CD4-positive, alpha-beta T cell treated with Interleukin-17A for 1 hour (primary cell): ENCODE results near the gene NRG2.

ENCODE experiments used
- DNase-seq: peaks from one replicate; pipeline ENCODE4 v3.0.0-alpha.2; 2020

The NRG2 gene

DNA sequence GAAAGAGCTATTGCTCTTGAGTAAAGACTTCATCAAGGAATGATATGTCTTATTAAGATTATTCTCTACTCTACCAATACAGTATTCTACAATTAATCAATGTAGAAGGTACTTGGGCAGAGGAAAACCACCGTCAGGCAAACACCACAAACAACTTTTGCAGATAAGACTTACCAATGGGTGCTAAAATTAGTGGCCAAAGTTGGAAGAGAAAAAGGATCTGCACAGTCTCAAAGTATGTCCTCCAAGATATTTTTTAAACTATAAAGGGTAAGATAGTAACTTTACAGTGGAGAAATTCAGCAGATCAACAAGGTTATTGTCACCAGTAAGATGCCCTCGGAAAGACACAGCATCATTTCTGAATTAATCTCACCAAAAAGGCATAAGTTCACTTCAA is 38.9 kb downstream of the NRG2 start:
- DNase-seq, result no peak

DNA sequence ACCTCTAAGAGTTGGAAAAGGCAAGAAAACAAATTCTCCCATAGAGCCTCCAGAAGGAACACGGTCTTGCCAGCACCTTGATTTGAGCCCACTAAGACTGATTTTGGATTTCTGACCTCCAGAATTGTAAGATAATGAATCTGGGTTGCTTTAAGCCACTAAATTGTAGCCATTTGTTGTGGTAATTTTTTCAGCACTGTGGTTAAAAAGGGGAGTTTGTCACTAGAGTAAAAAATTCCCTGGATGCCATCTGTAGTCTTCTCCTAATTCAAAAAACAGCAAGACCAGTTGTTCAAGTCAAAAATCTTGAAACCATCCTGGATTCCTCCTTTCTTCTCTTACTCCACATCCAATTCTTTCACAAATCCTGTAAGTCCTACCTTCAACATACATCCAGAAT is 39.6 kb downstream of the NRG2 start:
- DNase-seq, result no peak

DNA sequence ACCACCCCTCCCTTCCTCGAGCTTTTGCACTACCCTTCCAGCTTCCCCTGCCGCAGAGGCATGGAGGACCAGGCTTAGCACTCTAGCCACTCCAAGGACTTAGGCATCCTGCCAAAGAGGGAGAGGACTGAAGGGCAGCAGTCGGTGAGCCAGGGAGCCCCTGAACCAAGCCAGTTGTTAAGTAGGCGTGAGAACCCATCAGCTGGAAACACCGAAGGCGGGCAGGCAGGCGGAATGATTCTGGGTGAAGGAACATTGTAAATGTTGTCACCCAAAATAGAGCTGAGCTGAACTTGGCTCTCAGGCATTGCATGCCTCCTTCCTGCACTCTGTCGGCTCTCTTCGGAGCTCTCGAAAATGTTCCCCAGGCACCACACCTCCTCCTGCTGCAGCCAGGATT is 42.8 kb downstream of the NRG2 start:
- no peak for DNase-seq

DNA sequence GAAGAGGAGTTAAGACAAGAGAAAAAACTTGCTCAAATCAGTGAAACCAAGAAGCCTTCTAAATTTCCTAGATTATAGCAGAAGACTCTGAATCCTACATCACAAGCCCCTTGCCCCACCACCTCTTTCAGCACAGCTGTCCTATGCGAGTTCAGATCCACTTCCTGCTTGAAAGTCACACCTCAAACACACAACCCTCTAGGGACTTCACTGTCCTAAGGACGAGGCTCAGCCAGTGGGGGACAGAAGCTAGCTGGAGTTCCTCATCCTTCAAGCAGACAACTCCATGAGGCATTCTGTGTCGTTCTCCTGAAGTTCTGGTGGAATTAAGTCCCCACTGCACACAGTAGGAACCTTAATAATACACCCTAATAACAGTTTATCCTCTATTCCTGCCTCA is 44.3 kb downstream of the NRG2 start:
- no peak for DNase-seq

DNA sequence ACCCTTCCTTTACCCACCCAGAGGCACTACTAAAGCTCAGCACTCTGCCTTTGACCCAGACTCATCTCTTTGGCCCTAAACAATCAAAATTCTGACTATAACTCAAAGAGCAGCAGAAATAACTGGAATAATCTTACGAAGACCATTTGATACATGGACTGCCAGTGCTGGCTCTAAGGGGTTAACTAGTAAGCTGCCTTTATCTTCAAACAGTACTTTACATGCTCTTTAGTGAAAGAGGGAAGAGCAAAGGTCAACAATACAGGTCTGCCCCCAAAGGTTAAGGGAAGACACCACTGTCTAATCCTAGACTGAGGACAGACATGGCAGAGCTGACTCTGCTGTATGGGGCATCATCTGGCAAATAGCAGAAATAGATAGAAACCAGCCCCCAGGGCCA is 45.8 kb downstream of the NRG2 start:
- no peak for DNase-seq

DNA sequence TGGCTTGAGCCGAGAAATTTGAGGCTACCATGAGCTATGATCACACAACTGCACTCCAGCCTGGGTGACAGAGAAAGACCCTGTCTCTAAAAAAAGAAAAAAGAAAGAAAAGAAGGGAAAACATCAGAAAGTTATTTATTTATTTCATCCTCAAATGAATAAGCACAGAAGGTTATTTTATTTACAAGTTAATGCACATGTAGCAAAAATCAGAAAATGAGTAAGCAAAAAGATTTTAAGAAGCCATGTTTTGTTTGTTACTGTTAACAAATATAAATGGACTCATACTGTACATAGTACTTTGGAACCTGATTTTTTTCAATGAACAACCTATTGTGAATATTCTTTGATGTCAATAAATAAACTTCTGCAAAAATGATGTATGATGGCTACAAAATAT is 47.2 kb downstream of the NRG2 start:
- DNase-seq, result no peak

DNA sequence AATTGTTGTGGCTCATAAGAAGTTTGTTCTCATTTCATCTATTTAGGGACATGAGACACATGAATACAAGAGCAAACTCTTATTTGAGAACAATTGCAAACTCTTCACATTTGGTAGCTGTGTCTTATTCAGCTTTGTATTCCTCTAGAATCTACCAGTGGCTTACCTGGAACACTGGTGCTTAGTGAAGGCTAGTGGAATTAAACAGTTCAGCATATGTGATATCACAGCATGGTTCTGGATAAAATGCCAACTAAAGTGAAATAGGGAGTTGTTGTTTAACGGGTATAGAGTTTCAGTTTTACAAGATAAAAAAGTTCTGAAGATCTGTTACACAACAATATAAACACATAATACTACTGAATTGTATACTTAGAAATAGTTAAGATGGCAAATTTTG is 48.9 kb downstream of the NRG2 start:
- DNase-seq, result no peak

DNA sequence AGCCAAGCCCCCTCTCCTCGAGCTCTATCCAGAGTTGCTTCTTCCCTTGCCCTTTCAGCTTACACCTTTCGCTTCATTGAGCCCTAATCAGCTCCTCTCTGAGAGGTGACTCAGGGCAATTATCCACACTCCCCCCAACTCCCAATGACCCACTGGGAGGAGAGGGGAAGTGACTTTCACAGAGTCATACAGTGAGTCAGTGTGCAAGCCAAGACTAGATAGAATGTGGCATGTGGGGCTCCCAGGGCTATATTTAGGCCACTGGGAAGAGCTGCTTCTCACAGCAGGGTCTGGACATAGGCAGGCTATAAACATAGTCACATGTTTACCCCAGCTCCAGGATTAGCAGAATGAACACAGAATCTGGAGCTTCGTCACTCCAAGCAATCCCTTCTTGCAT is 57.4 kb downstream of the NRG2 start:
- DNase-seq, result no peak

DNA sequence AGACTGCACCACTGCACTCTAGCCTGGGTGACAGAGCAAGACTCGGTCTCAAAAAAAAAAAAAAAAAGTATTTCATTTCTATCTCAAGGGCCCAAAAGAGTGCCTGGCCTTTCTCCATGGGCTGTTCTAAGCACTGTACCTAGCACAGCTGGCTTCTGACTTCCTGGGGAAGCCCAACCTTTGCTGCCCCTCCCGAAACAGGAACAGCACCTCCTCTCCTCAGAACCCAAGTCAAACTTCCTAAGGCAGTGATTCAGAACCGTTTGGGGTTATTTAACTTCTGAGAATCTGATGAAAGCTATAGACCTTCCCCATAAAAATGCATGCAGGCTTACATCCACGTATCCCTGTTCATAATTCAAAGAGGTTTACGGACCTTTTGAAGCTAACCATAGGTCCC is 57.8 kb downstream of the NRG2 start:
- no peak for DNase-seq

DNA sequence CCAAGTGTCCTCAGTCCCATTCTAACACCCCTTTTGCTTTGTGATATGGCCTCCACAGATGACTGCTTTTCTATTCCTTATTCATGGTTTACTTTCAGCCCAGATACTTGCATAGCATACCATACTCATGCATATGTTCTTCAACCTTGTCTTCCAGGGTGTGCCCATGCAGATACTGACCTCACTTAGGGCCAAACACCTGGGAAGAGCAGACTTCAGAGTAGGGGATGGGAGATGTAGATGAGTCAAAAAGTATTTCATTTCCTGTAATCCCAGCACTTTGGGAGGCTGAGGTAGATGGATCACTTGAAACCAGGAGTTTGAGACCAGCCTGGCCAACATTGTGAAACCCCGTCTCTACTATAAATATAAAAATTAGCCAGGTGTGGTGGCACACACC is 58.3 kb downstream of the NRG2 start:
- DNase-seq, result no peak

DNA sequence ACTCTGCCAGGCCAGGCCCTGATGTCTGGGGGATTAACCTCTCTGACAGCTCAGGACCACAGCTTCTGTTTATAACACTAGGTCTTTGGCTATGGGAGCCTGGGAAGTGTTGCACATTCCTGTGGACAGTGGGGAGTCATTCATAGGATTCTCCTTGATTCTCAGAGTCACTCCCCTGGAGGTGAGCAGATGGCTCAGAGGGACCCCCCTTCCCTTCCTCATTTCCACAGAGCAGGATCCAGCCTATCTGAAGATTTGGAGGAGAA is 60.2 kb downstream of the NRG2 start:
- no peak for DNase-seq

DNA sequence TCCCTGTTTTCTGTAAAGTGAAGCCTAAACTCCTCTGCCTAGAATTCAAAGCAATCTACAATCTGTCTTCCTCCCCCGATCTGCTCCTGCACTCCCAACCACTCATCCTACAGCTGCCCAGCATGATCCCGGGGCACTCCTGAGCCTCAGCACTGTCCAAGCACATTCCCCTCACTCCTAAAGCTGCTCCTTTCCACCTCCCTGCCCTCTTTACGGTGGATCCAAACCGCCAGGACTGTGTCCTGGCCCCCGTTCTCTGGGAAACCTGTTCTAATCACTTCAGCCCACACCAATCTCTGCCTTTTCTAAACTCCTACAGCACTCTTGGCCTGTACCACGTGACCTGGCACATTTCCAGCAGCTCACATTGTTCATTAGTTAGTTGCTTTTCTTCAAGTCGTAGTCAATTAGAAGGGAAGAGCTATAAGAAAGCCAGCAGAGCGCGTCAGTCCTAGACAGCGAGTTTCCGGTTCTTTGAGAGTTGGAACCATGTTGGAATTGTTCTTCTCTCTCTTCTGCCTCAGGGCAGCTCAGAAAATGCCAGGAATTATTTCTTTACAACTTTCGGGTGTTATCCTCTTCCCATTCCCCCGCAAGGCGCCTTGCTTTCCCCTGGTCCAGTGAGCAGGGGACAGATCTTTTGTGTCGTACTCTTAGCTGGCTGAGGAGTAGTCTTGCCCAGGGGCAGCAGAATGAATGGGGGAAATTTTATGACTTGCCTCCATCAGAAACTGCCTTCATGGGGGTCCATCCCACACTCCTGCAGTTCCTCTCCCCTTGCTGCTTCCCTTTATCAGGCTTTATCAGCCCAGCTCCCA is 60.7 kb downstream of the NRG2 start:
- DNase-seq, result no peak

DNA sequence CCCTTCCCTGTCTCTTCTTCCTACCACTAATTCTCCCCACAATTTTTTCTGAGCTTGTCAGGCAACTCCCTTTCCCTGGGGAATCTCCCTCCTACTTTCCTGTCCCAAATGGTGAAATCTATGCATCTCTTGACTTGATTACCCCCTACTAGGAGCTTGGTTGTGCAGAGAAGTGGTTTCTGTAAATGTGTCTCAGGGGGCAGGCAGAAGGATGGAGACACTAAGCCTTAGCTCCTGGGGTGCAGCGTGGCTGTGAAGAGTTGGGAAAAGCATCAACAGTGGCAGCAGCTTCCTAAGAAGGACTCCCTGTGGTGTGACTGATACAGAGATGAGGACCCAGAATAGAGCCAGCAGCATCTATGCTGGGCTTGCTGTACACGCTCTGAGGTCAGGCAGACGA is 62.3 kb downstream of the NRG2 start:
- DNase-seq, result no peak

DNA sequence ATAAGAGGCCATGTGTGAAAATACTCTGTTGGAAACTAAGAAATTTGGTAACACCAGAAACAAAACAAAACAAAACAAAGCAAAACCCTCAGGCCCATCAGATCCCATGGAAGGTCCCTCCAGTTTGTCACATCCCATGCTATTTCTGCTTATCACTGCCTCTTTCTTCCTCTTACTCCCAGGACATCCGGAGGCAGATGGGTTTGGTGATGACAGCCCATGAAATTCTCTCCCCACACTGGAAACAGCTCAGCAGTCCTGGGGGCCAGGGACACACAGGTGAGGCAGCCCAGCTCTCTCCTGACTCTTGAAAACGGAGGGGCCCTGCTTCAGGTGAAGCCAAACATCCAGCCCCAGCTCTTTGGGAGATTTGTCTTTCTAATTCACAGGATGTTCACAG is 63.2 kb downstream of the NRG2 start:
- no peak for DNase-seq

DNA sequence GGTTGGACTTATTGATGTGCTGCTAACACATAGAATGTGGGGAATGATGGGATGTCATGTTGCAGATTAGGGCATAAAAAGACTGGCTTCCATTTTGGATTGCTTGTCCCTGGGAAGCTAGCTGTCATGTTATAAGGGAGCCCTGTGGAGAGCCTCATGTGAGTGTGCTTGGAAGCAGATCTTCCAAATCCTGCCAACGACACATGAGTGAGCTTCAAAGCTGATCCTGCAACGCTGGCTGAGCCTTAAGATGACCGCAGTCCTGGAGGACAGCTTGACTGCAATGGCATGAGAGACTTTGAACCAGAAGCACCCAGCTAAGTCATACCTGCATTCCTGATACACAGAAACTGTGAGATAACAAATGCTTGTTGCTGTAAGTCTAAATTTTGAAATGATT is 63.6 kb downstream of the NRG2 start:
- no peak for DNase-seq

DNA sequence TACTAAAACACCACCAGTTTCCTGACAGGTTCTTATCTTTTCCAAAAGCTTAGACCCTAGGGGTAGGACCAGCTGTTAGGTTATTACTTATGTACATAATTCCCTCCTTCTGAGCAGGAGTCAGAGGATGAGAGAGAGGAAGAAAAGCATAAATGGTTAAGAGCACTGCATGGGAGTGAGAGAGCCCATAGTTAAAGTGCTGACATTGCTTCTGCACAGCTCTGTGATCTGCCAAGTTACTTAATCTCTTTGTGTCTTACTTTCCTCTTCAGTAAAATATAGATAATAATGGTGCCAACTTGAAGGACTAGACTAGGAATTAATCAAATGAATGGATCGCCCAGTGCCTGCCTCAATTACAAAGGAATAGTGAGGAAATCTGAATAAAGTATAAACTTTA is 66.4 kb downstream of the NRG2 start:
- DNase-seq, result no peak

DNA sequence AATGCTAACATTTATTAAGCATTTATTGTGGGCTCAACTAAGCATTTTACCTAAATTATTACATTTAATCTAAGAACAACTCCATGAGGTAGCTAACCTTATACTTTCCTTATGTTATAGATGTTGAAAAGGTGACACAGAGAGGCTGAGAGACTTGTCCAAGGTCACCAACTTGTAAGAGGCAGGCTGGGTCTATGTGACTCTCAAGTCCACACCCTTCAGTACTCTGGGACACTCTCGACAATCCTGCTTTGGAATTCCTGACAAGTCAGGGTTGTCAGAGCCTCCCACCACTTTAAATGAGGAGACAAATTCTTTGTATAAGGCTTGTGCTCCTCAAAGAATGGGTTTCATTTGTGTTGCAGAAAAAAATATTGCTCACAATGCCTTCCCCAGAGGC is 67.2 kb downstream of the NRG2 start:
- no peak for DNase-seq

DNA sequence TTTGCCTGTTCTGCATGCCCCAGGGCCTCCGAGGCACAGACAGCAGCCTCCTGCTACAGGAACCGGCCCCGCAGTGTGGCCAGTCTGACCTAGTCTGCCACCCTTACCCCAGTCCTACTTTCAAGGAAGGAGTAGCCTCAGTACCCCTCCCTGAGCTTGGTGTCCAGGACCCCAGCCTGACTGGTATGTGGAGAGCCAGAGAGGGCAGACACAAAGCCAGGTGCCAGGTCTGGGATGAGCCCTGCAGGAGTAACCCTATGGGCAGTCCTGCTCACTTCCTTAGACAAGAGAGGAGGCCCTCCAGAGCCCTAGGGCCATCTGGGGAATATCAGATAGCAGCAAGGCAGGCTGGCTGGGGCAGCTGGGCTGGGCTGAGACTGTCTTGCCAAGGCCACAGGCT is 67.8 kb downstream of the NRG2 start:
- no peak for DNase-seq

DNA sequence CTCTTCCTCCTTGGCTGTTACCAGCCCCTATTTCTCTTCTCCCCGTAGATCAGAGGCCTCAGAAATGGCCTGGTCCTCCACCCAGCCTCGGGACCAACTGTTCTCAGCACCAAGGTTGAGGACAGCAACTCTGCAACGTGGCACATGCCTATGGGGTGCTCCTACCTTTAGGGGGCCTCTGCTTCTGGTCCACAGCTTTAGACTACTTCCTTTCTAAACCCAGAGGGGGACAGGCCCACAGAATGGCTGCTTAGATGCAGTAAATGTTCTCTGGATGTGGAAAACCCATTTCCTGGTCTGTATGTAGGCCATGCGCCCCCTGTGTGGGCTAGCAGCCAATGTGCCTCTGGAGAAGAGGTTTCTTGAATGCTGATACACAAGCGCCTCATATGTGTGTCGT is 68.4 kb downstream of the NRG2 start:
- no peak for DNase-seq

DNA sequence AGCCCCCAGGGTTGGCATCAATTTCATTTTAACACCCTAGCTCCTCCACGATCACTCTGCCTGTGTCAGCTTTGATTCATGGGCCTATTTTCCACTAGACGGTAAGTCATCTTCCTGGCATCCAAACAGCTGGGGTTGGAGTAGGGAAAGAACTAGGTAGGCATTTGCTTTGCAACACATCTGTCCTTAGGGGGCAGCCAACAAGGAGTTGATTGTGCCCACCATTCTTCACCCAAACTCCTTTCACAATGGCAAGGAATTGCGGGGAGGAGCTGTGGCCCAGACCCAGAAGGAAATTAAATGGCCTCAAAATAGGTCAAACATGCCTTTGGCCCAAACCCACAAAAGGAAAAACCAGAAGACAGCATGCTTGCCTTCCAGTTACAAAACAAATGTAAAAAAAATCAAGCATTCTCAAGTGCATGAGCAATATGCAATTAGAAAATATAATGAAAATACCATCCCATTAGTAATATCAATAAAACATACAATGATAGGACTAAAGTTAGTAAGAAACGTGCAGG is 71.8 kb downstream of the NRG2 start:
- DNase-seq, result no peak

DNA sequence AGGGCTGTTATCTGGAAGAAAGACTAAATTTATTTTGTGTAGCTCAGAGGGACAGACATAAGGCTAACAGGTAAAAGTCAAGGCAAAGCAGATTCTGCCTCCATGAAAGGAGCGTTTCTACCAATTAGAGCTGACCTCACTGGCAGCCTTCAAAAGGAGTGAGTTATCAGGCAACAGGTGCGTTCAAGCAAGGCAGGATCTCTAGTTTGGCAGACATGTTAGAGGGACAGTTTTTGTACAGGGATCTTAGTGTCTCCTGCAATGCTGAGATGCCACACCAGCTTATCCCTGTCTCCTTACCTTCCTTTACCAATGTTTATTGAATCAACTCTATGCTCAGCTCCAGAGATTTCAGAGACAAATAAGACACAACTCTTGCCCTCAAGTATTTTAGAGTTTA is 73.8 kb downstream of the NRG2 start:
- no peak for DNase-seq

DNA sequence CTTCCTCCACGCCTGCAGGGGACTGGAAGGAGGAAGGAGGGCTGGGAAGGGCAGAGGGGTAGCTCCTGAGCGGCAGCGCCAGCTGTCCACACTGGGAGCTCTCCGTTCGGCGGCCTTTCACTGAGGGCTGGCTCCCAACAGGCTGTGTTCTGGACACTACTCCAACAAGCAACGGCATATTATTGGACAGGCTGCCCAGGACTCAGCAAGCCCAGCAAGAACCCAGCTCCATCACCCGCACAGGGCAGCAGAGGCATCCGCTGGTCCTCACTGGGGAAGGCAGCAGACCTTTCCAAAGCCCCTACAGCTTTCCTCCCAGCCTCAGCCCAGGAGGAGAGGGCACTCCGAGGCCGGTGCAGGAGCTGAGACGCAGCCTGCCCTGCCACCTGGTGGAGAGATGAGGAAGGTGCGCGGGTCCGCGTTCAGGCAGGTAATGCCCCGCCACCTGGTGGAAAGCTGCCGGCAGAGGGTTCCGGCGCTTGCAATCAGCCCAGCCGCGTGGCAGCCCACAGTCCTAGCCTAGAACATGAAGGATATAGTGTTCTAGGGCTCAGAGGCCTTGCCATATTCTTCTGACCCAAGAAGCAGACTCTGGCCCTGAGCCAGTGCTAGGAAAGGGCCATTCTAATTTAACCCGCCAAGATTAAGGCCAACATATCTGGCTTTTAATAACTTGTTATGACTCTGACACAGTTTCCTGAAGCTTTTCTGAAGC is 74.4 kb downstream of the NRG2 start:
- DNase-seq, result peak; percentile 84

DNA sequence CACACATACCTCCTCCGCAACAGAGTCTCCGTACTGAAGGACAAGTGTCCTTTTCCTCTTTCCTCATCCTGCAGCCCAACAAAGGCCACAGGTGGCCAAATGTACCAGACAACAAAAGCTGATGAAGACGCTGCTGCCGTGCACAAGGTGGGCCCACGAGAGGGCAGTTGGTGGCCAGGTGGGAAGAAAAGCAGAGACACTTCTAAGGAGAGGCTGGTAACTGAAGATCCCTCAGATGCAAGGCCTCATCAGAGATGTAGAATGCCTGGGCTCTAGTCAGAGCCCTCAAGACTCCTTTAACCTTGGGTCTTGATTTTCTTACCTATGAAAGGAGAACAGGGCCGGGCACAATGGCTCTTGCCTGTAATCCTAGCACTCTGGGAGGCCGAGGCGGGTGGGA is 75.7 kb downstream of the NRG2 start:
- DNase-seq, result no peak

DNA sequence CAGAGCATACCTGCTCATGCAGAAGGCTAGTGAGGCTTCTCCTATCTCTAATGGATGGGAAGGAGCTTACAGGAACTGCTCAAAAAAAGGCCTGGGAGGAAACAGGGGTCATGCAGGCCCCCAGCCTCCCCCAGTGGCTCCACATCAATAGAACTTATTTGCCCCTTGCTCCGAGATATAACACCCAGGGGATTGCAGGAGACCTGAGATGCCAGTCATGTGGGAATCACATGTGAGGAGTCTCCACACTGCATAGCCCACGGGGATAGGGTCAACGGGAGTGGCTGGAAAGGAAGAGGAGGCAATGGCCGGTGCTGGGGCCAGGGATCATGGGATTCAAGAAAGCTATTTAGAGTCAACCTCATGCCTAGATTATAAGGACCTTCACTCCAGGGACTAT is 76.2 kb downstream of the NRG2 start:
- DNase-seq, result no peak

DNA sequence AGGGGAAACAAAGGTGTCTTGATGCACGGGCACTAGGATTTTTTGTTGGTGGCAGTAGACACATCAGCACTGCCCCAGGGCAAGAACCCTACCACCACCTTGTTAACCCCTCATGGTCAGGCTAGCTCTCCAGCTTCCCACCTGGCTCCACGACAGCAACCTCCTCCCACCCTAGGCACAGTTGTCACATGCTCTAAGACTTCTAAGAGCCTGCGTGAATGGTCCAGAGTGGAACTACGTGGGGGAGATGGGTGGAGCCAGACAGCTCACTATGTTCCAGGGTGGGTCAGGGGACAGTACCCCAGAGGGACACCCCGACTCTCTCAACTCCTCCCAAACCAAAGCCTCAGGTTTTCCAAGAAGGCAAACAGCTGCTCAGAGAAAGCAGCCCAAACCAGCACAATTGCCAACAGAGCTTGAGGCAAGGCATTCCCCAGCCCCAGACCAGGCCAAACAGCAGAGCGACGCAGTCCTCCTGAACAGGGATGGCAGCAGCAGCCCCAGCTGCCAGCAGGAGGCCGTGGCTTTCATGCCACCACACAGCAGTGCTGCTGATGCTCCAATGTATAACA is 78.0 kb downstream of the NRG2 start:
- no peak for DNase-seq
